Neural cell (in vitro differentiated cells): Measurements from ENCODE around the gene CEMIP. TPM values are rescaled to one million over a fixed set of nuclear protein-coding genes. Genes with fewer than 3 reads are reported as not detected.

ENCODE experiments used
- H2AFZ ChIP-seq: fragments of 200-600, 300-800 bp; sonication (generic), shearing (Covaris generic); 2 replicates; pipeline ENCODE4 v1.6.0; 2014; ENCODE audit warnings: low read depth, mild to moderate bottlenecking, antibody characterized with exemption, low read length, moderate library complexity
- H3F3A ChIP-seq: fragments of 200-600 bp; shearing (Covaris generic); 2 replicates; pipeline ENCODE4 v1.6.1; 2016; ENCODE audit warnings: mild to moderate bottlenecking, moderate library complexity, mixed read lengths, antibody characterized with exemption, low read length; ENCODE audit not compliant: insufficient read depth, poor library complexity, severe bottlenecking
- H3K27ac ChIP-seq: fragments of 200-600, 300-800 bp; sonication (generic), shearing (Covaris generic); 2 replicates; pipeline ENCODE4 v1.5.1; 2014; ENCODE audit warnings: mild to moderate bottlenecking, low read length, moderate library complexity
- H3K27me3 ChIP-seq: fragments of 300-800, 200-600 bp; sonication (generic), shearing (Covaris generic); 2 replicates; pipeline ENCODE4 v1.6.0; 2014; ENCODE audit warnings: mild to moderate bottlenecking, low read depth, low read length, moderate library complexity; ENCODE audit not compliant: insufficient read depth
- H3K36me3 ChIP-seq: fragments of 300-800, 200-600 bp; sonication (generic), shearing (Covaris generic); 2 replicates; pipeline ENCODE4 v1.5.1; 2014; ENCODE audit warnings: mild to moderate bottlenecking, antibody characterized with exemption, low read length, moderate library complexity; ENCODE audit not compliant: insufficient read depth
- H3K4me2 ChIP-seq: fragments of 300-800, 200-600 bp; sonication (generic), shearing (Covaris generic); 2 replicates; pipeline ENCODE4 v1.6.0; 2014; ENCODE audit warnings: mild to moderate bottlenecking, low read length
- H3K4me3 ChIP-seq: fragments of 300-800, 200-600 bp; sonication (generic), shearing (Covaris generic); 2 replicates; pipeline ENCODE4 v1.5.1; 2014; ENCODE audit warnings: mild to moderate bottlenecking, low read length, moderate library complexity
- H3K79me2 ChIP-seq: fragments of 200-600 bp; shearing (Covaris generic); replicated peaks from 2 replicates; pipeline ENCODE4 v1.6.0; 2014; ENCODE audit warnings: mild to moderate bottlenecking, low read length, moderate library complexity; ENCODE audit not compliant: insufficient read depth
- H3K9ac ChIP-seq: fragments of 300-800, 200-600 bp; sonication (generic), shearing (Covaris generic); 2 replicates; pipeline ENCODE4 v1.6.1; 2016; ENCODE audit warnings: mild to moderate bottlenecking, low read length, mixed read lengths
- H3K9me2 ChIP-seq: fragments of 200-600 bp; shearing (Covaris generic); 2 replicates; pipeline ENCODE4 v1.6.1; 2016; ENCODE audit warnings: mild to moderate bottlenecking, low read length, mixed read lengths; ENCODE audit not compliant: insufficient read depth
- H3K9me3 ChIP-seq: fragments of 200-600, 300-800 bp; sonication (generic), shearing (Covaris generic); 2 replicates; pipeline ENCODE4 v1.6.1; 2016; ENCODE audit warnings: mild to moderate bottlenecking, mixed run types, low read length, moderate library complexity, mixed read lengths
- H4K20me1 ChIP-seq: fragments of 200-600 bp; shearing (Covaris generic); 2 replicates; pipeline ENCODE4 v1.6.1; 2016; ENCODE audit warnings: mild to moderate bottlenecking, mixed run types; ENCODE audit not compliant: insufficient read depth
- CTCF ChIP-seq: fragments of 450-650 bp; IDR thresholded peaks from 2 replicates; pipeline ENCODE4 v1.5.1; 2014; ENCODE audit warnings: antibody characterized with exemption, mild to moderate bottlenecking, moderate library complexity; ENCODE audit not compliant: poor library complexity, severe bottlenecking
- EP300 ChIP-seq: fragments of 450-650 bp; conservative IDR thresholded peaks from 2 replicates; pipeline ENCODE4 v1.6.1; 2014; ENCODE audit warnings: antibody characterized with exemption, mild to moderate bottlenecking, moderate library complexity; ENCODE audit not compliant: poor library complexity, severe bottlenecking
- EZH2 ChIP-seq: fragments of 200-600, 300-800 bp; shearing (Covaris generic), sonication (generic); IDR thresholded peaks from 2 replicates; pipeline ENCODE4 v1.6.1; 2014; ENCODE audit warnings: antibody characterized with exemption, low read length, borderline replicate concordance, mild to moderate bottlenecking; ENCODE audit not compliant: insufficient read depth, poor library complexity, severe bottlenecking
- MXI1 ChIP-seq: fragments of 450-650 bp; conservative IDR thresholded peaks from 2 replicates; pipeline ENCODE4 v1.6.1; 2014; ENCODE audit warnings: antibody characterized with exemption, mild to moderate bottlenecking; ENCODE audit not compliant: poor library complexity, severe bottlenecking
- POLR2AphosphoS5 ChIP-seq: IDR thresholded peaks from 2 replicates; pipeline ENCODE4 v1.6.1; 2012
- RAD21 ChIP-seq: fragments of 450-650 bp; conservative IDR thresholded peaks from 2 replicates; pipeline ENCODE4 v1.6.1; 2014; ENCODE audit warnings: antibody characterized with exemption, mild to moderate bottlenecking, moderate library complexity
- REST ChIP-seq: IDR thresholded peaks from 2 replicates; pipeline ENCODE4 v1.6.1; 2012; ENCODE audit warnings: borderline replicate concordance
- SMC3 ChIP-seq: fragments of 450-650 bp; conservative IDR thresholded peaks from 2 replicates; pipeline ENCODE4 v1.6.1; 2014; ENCODE audit warnings: antibody characterized with exemption, mild to moderate bottlenecking, moderate library complexity; ENCODE audit not compliant: poor library complexity
- TAF1 ChIP-seq: IDR thresholded peaks from 2 replicates; pipeline ENCODE4 v1.6.1; 2012; ENCODE audit warnings: low read depth
- polyA plus RNA-seq: library from polyadenylated mRNA; depleted of rRNA; stranded (reverse); fragments of >200 nt; gene quantifications from 2 replicates; pipeline ENCODE4 v1.2.3, GENCODE V29; 2014

Gene CEMIP
- polyA plus RNA-seq, 1 donor from 2014 or later = 0.04 TPM

GRCh38 chr15:80906159-80906766 lies 127.1 kb downstream of the CEMIP start:
- Histone ChIP-seq H2AFZ (no peak overlapping the region), H4K20me1 (no peaks in the 10 kb centered on the region), H3F3A (no peaks in the 10 kb centered on the region), H3K9ac (no peak overlapping the region), H3K9me3 (no peaks in the 10 kb centered on the region), H3K4me2 (no peak overlapping the region), H3K27me3 (no peaks in the 10 kb centered on the region), H3K27ac (no peak overlapping the region), H3K9me2 (no peaks in the 10 kb centered on the region), H3K4me3 (no peak overlapping the region), H3K79me2 (no peaks in the 10 kb centered on the region), H3K36me3 (no peaks in the 10 kb centered on the region)
- TF ChIP-seq CTCF = no peak
- TF ChIP-seq MXI1 = no peak
- TF ChIP-seq EP300 = no peak
- no peak for TF ChIP-seq TAF1
- no peak for TF ChIP-seq POLR2AphosphoS5
- TF ChIP-seq REST = no peak
- no peak for TF ChIP-seq SMC3
- no peak for TF ChIP-seq EZH2

GRCh38 chr15:80911821-80912220 lies 132.7 kb downstream of the CEMIP start:
- Histone ChIP-seq H3K9me3 (no peaks in the 10 kb centered on the region), H4K20me1 (no peaks in the 10 kb centered on the region), H3K9me2 (no peaks in the 10 kb centered on the region), H3K4me3 (no peak overlapping the region), H3K79me2 (no peaks in the 10 kb centered on the region), H3F3A (no peaks in the 10 kb centered on the region), H3K27ac (no peak overlapping the region), H2AFZ (no peak overlapping the region), H3K36me3 (no peaks in the 10 kb centered on the region), H3K9ac (no peak overlapping the region), H3K27me3 (no peaks in the 10 kb centered on the region), H3K4me2 (no peak overlapping the region)
- TF ChIP-seq MXI1 (no peak), CTCF (no peak), POLR2AphosphoS5 (no peak), REST (no peak), EP300 (no peak), EZH2 (no peak), RAD21 (no peak), TAF1 (no peak), SMC3 (no peak)
